Tibial nerve (tissue), 3 donors: Measurements from ENCODE around the gene RAC2.

Source experiments
- POLR2A ChIP-seq, 2 donors: fragments of 450-650 bp; IDR thresholded peaks; one replicate each; pipeline ENCODE4 v1.6.1; 2017; ENCODE audit warnings: antibody characterized with exemption in 2 of 2, mild to moderate bottlenecking in 2 of 2, moderate library complexity in 2 of 2
- TF ChIP-seq, protein P1 (sequence below), 5 experiments: fragments of 200-600 bp in 3 of 5; fragments of 450-650 bp in 2 of 5; sonication (generic) in 3 of 5; IDR thresholded peaks; one replicate each; pipeline ENCODE4 v1.5.1; 2016 to 2019; ENCODE audit warnings: antibody characterized with exemption in 5 of 5, mild to moderate bottlenecking in 3 of 5, moderate library complexity in 2 of 5

DNA sequence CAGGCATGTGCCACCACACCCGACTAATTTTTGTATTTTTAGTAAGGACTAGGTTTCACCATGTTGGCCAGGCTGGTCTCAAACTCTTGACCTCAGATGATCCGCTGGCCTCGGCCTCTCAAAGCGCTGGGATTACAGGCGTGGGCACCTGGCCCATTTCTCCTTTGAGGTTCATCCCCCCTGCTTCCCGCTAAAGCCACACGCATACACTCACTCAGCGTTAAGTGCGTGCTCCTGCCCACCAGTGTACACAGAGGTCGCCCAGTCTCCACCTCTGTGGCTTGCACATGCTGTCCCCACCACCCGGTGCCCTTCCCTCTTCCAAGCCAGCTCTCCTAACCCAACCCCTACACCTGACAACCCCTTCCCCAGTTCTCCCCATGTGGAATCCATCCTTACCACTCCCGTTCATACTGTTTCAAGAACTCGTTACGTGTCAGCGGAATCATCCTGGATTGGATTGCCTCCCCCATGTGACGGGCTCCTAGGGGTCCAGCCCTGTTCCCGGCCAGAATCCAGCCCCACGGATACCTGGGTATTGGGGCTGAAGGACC lies 22.6 kb upstream of the RAC2 start:
- TF ChIP-seq, protein P1, sequence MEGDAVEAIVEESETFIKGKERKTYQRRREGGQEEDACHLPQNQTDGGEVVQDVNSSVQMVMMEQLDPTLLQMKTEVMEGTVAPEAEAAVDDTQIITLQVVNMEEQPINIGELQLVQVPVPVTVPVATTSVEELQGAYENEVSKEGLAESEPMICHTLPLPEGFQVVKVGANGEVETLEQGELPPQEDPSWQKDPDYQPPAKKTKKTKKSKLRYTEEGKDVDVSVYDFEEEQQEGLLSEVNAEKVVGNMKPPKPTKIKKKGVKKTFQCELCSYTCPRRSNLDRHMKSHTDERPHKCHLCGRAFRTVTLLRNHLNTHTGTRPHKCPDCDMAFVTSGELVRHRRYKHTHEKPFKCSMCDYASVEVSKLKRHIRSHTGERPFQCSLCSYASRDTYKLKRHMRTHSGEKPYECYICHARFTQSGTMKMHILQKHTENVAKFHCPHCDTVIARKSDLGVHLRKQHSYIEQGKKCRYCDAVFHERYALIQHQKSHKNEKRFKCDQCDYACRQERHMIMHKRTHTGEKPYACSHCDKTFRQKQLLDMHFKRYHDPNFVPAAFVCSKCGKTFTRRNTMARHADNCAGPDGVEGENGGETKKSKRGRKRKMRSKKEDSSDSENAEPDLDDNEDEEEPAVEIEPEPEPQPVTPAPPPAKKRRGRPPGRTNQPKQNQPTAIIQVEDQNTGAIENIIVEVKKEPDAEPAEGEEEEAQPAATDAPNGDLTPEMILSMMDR (IDR thresholded peaks at IDR 0.05), result no peak
- TF ChIP-seq POLR2A (IDR thresholded peaks at IDR 0.05), result no peak
